ENCODE measurements around the gene PPP2R2B.

The PPP2R2B gene

DNA sequence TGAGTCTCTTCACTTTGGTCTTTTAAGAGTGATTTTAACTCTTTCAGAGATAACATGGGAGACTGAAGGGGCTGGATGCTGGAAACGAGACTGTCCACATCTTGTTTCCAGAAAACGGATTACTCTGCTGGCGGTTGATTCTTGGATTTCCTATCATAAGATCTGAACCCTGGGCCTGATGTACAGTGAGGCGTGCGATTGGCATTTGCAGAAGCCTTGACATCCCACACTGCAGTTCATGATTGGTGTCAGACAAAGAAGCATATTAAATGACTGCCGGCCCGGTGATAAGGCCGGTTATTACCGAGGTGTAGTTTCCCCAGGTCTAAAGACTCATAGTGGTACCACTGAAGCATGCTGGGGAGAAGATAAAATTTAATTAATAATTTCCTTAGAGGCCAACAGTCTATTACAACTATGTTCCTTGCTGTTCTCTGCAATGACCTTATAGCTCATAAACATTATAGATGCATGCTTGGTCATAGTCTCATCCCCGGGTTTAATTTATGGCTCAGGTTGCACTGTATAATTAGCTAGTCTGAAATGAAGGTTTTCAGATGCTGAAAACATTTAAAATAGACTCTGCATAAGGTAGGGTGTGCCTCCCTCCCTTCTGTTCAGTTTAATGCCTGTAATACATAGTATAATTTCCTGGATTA, 99.2 kb downstream of the PPP2R2B start:
- DNase-seq: no peak

DNA sequence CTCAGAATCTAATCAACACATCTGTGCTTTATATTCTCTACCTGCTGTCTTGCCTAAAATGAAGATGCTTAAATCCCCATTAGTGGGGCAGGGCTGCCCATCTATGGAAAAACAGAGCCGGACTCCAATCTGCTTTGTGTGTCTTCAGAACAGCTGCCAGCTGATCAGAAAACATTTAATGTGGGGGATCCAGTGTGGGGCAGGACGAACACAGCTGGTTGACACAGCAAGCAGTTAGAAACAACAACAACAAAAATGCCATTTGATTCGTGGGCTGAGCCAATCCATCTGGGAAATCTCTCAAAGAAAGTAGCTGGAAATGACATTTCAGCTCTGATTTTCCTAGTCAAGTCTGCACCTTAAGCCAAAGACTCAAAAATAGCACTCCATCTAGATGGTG, 99.8 kb downstream of the PPP2R2B start:
- DNase-seq: peak in 1 of 14 donors; percentile 16

- DNase-seq: no peak
Observed at GRCh38 chr5:146778261-146778660, 100.3 kb downstream of the PPP2R2B start.

DNA sequence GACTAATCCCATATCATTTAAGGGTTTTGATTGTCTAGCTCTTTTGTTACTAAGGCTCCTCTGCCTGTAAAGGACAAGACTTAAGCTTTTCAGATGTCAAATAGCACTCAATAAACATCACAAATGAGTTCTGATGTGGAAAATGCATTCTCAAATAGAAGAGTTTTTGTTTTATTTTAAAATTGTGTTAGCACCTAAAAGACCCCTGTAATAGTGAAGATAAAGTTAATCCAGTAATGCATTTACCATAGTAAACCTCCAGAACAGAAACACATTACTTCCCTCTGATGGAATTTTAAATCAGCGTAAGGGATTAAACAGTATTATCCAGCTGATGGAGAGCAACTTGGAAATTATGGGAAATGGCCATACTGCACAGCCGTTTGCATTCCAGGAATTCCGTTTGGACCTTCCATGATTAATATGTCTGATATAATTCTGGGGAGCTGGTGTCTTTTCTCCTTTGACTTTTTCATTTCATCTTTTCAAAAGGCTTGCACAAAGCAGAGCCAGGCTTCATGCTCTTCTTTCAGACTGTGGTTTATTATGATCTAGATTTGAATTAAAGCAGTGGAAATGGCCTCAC, 105.6 kb downstream of the PPP2R2B start:
- DNase-seq: no peak

GRCh38 chr5:146770980-146771379, 107.6 kb downstream of the PPP2R2B start:
- no peak for DNase-seq

DNA sequence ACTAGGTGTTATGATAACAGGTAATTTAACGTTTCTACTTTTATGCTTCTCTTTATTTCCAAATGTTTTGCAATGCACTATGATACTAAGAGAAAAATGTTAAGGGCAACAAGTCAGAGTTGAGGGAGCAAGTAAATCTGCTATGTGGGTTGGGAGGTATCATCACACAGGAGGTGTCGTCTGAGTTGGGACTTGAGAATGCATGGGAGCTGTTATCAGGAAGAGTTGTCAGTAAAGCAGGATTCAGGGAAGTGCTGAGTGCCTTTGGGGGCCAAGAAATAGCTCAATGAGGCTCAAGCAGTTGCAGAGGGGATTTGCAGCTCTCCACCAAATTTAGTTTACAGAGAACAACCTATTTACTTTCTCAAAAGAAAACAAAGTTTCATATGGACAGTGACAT, 108.0 kb downstream of the PPP2R2B start:
- DNase-seq: no peak

GRCh38 chr5:146767534-146767933, 111.0 kb downstream of the PPP2R2B start:
- no peak for DNase-seq

GRCh38 chr5:146766013-146766412, 112.5 kb downstream of the PPP2R2B start:
- no peak for DNase-seq

DNA sequence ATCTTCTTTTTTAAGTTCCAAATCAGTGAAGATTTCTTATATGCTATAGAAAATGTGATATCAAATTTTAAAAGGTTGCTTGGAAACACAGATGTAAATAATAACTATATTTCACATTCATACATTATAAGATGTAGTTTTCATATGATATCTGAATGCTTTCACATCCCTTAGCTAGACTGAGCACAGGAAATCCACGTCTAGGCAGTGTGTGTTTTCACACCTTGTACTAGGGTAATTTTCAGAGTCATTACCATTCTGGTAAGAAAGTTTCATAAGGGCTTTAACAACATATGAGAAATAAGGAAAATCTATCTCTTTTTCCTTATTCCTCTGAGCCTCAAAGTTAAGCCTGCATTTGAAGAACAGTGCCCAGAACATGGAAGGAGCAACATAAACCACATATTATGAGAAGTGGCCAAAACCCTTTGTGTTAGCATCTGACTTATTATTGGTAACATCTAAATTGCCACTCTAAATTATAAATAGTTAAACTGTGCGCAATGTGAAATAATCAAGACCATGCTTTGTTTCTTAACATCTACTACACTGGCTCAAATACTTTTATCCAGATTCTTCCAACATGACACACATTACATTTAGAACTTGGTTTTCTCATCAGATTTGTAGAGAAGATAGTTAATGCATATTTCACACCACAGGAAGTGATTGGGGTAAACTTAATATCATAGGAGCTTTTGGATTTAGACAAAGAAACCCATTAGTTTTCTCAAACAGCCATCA, 113.3 kb downstream of the PPP2R2B start:
- no peak for DNase-seq

GRCh38 chr5:146762830-146763229, 115.7 kb downstream of the PPP2R2B start:
- DNase-seq: no peak

GRCh38 chr5:146761811-146762210, 116.7 kb downstream of the PPP2R2B start:
- DNase-seq: no peak

- DNase-seq: no peak
Observed at GRCh38 chr5:146758938-146759337, 119.6 kb downstream of the PPP2R2B start.

DNA sequence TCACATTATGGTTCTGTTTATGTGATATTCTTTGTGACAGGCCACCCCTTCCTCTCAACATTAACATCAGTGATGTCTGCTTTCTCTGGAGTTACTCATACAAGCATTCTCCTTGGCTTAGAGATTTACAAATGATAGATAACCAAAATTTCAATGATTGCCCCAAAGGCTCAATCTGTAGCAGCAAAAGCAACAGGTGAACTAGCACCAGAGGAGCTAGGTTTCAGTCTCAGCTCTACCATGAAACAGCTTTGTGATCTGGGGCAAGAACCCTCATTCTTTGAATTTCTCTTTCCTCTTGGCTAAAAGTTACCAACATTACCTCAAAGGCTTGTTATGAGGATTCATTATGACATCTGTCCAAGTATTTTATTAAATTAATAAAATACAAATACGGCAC, 120.5 kb downstream of the PPP2R2B start:
- no peak for DNase-seq

DNA sequence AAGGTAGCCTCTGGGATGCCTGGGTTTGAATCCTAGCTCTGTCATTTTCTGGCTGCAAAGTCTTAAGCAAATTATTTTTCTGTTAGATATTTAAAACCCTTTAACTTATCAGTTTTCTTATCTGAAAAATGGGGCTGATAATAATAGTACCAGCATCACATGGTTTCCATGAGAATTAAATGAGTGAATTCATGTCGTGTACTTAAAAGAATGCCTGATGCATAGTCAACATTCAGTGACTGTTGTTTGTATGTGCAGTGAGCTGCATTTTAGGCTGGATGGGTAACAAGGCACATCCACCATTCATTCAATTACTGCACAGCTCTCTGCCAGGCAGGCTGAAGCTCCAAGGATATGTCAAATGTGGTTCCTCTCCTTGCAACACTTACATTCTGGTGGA, 122.0 kb downstream of the PPP2R2B start:
- no peak for DNase-seq

DNA sequence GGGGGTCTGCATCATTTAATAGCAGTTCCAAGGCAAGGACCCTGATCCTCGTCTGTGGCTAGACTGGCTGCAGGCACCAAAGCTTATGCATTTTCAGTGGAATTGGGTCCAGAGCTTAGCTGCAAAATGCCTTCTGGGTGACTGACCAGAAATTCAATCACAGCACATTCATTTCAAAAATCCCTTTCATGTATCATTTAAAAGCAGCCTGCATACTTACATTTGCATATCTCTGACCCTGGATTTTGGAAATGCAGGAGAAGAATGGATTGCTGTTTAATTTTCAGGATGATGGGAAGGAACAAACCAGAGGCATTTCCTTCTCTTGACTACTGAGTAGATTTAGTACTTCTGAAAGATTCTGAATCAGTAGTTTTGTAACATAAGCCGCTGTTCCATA, 122.8 kb downstream of the PPP2R2B start:
- DNase-seq: no peak

DNA sequence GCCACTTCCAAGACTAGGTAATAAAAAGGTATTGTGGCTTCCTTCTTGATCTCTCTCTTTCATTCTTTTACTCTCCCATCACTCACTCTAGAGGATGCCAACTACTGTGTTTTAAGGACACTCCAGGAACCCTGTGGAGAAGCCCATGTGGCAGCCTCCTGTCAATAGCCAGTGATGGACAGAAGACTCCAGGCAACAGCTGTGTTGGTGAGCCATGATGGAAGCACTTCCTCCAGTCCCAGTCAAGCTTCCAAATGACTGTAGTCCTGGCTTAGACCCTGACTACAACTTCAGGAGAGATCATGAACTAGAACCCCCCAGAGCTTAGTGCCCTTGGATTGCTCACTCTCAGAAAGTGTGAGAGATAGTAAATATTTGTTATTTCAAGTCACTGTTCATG, 123.9 kb downstream of the PPP2R2B start:
- DNase-seq: no peak

DNA sequence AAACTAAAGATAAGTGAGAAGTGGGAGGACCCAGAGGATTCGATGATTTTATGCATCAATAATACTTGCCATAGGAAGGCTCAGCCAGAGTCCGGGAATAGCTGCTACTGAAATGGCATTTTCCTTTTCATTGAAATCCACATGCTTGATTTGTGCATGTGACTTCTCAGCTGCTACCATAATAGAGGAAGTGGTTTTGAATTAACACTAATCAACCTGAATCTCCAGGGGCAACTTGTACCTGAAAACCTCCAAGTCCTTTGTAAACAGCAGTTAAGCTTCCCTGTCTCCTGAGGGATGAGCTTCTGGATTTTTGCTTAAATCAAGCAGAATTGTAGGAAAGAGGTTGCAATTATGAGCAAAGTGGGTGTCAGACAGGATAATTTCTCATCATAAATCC, 124.9 kb downstream of the PPP2R2B start:
- no peak for DNase-seq

GRCh38 chr5:146751781-146752401, 126.7 kb downstream of the PPP2R2B start:
- DNase-seq: no peak

DNA sequence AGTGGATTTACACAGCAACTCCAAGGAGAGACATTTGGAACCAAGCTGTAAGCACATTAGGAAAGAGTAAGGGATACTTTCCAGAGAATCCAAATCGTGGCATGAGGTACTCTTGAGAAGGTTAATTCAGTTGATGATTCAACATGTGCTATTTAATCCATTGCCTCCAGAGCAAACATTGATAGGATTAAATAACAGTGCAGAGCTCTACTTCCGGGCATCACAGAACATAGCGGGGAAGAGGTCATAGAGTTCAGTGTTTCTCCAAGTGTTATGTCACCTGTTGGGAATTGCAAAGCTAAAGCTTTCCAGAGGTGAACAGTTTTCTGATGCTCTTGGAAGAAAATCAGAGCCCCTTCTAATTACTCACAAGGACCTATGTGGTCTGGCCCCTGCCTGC, 127.5 kb downstream of the PPP2R2B start:
- DNase-seq: no peak

DNA sequence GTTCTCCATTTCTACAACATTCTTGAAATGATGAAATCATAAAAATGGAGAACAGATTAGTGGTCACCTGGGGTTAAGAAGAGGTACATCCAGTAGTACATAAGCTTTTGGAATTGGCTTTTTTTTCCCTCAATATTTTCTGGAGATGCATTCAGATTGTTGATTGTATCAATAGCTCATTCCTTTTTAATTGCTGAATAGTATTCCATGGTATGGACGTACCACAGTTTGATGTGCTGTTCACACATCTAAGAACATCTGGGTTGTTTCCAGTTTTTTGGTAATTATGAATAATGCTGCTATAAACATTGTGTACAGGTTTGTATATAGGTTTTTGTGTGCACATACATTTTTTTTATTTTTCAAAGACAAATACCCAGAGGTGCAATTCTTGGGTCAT, 130.0 kb downstream of the PPP2R2B start:
- no peak for DNase-seq

DNA sequence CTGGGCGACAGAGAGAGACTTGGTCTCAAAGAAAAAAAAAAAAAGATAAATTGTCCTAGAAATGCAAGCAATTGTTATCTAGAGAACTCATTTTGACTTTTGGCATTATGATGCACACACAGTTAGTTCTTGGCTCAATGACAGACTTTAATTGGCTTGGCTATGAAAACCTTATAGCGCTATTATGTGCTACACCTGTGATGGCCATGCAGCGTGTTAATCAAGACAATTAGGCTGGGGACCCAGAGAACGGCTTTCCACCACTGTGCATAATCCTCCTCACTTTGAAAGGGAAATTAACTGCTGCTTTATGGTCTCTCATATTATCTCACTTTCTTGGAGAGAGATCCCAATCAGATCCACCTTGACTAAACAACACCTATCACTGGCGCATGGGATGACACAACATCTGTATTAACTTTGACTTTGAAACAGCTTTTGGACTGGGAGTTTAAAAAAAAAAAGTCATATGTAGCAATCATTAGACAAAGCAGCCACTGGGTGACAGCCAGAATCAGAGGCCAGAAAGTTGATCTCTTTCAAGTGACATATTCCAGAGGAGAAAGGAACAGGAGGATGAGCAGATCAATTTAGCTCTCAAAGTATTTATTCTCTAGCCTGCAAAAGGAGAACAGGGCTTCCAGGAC, 132.5 kb downstream of the PPP2R2B start:
- DNase-seq: no peak

DNA sequence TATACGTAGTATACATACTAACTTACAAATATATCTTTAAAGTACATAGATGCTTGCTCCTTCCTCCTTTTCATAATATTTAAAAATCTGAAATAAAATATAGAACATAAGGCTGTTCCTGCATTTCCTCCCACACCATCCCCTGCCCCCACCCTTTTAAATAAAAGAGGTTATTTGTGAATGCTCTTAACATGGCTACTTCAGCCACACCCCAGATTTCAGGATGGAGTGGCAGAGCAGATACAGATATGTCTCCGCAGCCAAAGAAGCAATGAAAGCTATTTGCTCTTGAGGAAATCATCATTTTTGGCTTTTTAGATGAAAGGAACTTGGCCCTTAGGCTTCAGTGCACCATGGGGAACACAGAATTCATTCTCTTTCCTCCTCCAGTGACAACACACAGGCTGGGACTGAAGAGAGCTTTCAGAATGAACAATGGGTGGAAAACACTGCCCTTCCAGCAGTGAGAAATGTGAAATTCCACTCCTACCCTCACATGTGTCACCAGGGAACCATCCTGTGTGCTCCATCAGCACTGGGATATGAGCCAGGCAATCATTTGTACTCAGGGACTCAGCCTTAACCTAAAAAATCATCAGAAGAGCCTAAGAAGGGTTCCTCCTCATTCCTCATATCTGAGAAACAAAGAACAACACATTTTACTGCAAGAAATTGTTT, 134.3 kb downstream of the PPP2R2B start:
- DNase-seq: peak in 11 of 14 donors; percentile 8 to 57 (median 48)
